Naive B cell (primary cell): ENCODE data around the gene ATE1. TPM values are rescaled to one million over a fixed set of nuclear protein-coding genes. Genes with fewer than 3 reads are reported as not detected.
A peak's percentile ranks its signal among the peaks of the same experiment; 100 is the strongest.
"Not testable (repeated sequence)": the region's sequence is repeated elsewhere in the genome, so short reads cannot be mapped to it uniquely, and the experiment has no call there.

Source experiments
- ATAC-seq, 2 donors: fragments of 150-1000 bp; cut with Tn5 transposase; 2 replicates each; pipeline ENCODE4 v1.10.0; 2021; ENCODE audit warnings: low read depth in 2 of 2, mild to moderate bottlenecking in 2 of 2, moderate library complexity in 2 of 2
- DNase-seq: peaks from one replicate; pipeline ENCODE4 v3.0.0; 2022
- H3K27ac Mint-ChIP-seq, 6 donors: one replicate each; pipeline ENCODE4 v1.8.0; 2020 to 2022; ENCODE audit warnings: mild to moderate bottlenecking in 6 of 6, mixed read lengths in 6 of 6, moderate library complexity in 5 of 6, inconsistent platforms in 2 of 6
- H3K27me3 Mint-ChIP-seq, 3 donors: one replicate each; pipeline ENCODE4 v1.8.0; 2021 to 2022; ENCODE audit warnings: mixed read lengths in 3 of 3, mild to moderate bottlenecking in 1 of 3
- H3K36me3 Mint-ChIP-seq, 2 donors: one replicate each; pipeline ENCODE4 v1.8.0; 2020 to 2022; ENCODE audit warnings: mixed read lengths in 2 of 2, inconsistent platforms in 1 of 2, mild to moderate bottlenecking in 1 of 2
- H3K4me1 Mint-ChIP-seq, 3 donors: one replicate each; pipeline ENCODE4 v1.8.0; 2020 to 2022; ENCODE audit warnings: mixed read lengths in 3 of 3, inconsistent platforms in 1 of 3, mild to moderate bottlenecking in 1 of 3, moderate library complexity in 1 of 3
- H3K4me3 Mint-ChIP-seq, 8 donors: one replicate each; pipeline ENCODE4 v1.8.0; 2020 to 2022; ENCODE audit warnings: mild to moderate bottlenecking in 8 of 8, mixed read lengths in 8 of 8, moderate library complexity in 8 of 8, inconsistent platforms in 2 of 8
- H3K9me3 Mint-ChIP-seq, 7 donors: one replicate each; pipeline ENCODE4 v1.8.0; 2020 to 2022; ENCODE audit warnings: mixed read lengths in 7 of 7, mild to moderate bottlenecking in 5 of 7, inconsistent platforms in 2 of 7, moderate library complexity in 1 of 7
- polyA plus RNA-seq, 6 donors: library from polyadenylated mRNA; unstranded; fragments of 300-500 nt; fragmentation: Illumina TruSeq; gene quantifications; one replicate each; pipeline ENCODE4 v1.2.3, GENCODE V29; 2021; ENCODE audit warnings: low read depth in 6 of 6

ATE1 gene
- polyA plus RNA-seq, 6 donors from 2014 or later: 26.2 to 31.3 (median 30.8) TPM

DNA sequence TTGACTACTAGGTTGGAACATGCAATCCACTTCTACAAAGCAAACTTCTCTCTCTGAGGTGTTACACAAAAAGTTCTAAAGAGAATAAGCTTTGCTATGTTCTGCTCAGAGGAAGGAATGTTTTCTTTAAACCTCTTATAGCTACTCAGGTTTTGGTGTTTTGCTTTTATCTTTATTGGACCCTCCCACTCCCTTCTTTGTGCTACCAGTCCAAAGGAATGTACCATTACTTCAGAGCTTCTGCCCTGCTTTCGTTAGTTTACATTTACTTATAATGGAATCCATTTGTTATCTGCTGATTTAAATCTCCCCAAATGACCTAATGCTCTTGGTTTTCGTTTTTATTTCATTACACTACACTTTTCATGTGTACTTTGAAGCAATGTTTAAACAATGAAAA is 154.9 kb downstream of the ATE1 start:
- Mint-ChIP-seq H3K9me3 (peaks cover 0 to 5% (median 1%) of the 10 kb centered on the region in 7 donors), H3K4me1 (no peaks in the 10 kb centered on the region), H3K27me3 (no peaks in the 10 kb centered on the region), H3K27ac (peak overlapping the region in 1 of 6 donors; percentile 8), H3K4me3 (no peak overlapping the region), H3K36me3 (peaks cover 9 to 12% of the 10 kb centered on the region in 2 donors)
- DNase-seq (no peak), ATAC-seq (no peak)

DNA sequence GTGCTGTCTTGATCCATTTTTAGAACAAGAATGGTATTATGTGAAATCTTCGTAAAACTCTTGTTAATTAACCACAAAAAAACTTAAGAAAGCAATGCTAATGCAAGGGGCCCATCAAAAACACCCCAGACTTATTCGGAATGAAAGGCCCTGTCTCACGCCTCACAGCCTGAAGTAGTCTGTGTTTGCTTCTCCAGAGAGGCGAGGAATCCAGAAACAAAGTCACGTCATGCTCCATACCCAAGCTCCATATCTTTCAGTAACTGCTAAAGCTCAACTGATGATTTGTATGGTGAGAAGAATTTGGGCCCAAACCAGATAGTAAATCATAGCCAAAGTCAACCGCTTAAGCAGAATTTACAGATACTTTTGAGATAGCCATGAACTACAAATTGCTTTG is 155.4 kb downstream of the ATE1 start:
- no peaks in the 10 kb centered on the region for H3K27me3 Mint-ChIP-seq
- peaks cover 0 to 9% (median 4%) of the 10 kb centered on the region in 7 donors for H3K9me3 Mint-ChIP-seq
- peaks cover 14 to 15% of the 10 kb centered on the region in 2 donors for H3K36me3 Mint-ChIP-seq
- no peaks in the 10 kb centered on the region for H3K4me1 Mint-ChIP-seq
- DNase-seq (no peak), ATAC-seq (no peak)
- H3K27ac Mint-ChIP-seq: no peak overlapping the region
- H3K4me3 Mint-ChIP-seq: no peak overlapping the region

DNA sequence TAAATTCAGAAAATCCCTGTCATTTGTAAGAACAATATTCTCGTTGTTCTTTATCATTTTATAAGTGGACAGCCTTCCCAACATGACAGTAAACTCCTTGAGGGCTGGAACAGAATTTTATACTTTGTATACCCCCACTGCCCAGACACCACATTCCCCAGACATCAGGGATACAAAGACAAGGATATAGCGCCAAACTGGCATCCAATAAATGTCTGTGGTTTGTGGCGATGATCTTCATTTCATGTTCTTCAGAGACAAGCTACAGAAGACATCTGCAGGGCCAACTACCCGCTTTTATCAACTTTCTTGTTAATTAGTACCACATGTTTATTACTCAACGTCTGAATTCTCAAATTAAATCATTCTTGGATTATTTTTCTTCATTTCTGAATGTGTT is 155.9 kb downstream of the ATE1 start:
- Mint-ChIP-seq H3K4me1 (no peaks in the 10 kb centered on the region), H3K36me3 (peaks cover 15 to 19% of the 10 kb centered on the region in 2 donors), H3K9me3 (peaks cover 0 to 12% (median 6%) of the 10 kb centered on the region in 7 donors), H3K27me3 (no peaks in the 10 kb centered on the region), H3K4me3 (no peak overlapping the region), H3K27ac (no peak overlapping the region)
- no peak for DNase-seq
- no peak for ATAC-seq

DNA sequence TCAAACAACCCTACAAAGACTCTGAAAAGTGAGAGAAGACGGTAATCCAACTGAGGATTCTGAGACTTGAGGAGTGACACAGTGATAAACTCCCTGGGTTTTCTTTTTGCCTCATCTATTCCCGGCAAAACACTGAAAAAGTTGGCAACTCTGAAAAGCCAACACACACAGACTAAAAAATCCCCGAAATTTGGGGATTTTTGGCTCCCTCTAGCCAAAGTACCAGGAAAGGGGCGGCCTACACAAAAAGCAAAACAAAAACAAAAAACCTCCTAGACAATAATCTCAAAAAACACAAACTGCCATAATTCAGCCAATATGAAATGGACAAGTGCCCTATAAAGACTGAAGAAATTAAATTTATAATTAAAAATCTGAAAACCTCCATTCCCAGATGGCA is 161.4 kb downstream of the ATE1 start:
- Mint-ChIP-seq H3K9me3 (peaks cover 4 to 25% (median 12%) of the 10 kb centered on the region in 7 donors), H3K4me3 (no peak overlapping the region), H3K4me1 (no peaks in the 10 kb centered on the region), H3K36me3 (peaks cover 31 to 48% of the 10 kb centered on the region in 2 donors), H3K27ac (peak overlapping the region in 2 of 6 donors; percentile 60 to 67), H3K27me3 (no peaks in the 10 kb centered on the region)
- DNase-seq: no peak
- ATAC-seq: no peak

DNA sequence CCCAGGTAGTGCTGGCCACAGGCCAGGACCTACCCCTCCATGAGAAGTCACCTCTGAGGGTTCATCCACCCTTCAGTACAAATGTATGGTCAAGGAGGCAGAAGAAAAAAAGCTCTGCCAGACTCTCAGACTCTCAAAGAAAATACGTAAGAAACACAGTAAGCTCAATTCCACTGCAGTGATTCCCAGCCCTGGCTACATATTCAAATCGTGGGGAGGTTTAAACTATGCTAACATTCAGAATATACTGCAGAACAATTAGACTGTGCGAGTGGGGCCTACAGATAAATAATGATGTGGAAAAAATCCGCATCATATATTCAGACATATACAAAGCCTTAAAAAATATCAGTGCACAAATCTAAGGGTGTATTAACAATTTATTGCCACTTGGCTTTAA is 162.6 kb downstream of the ATE1 start:
- no peak overlapping the region for H3K27ac Mint-ChIP-seq
- H3K4me3 Mint-ChIP-seq: no peak overlapping the region
- no peak for ATAC-seq
- peaks cover 12 to 37% (median 18%) of the 10 kb centered on the region in 7 donors for H3K9me3 Mint-ChIP-seq
- H3K36me3 Mint-ChIP-seq: peaks cover 43 to 61% of the 10 kb centered on the region in 2 donors
- H3K4me1 Mint-ChIP-seq: no peaks in the 10 kb centered on the region
- no peaks in the 10 kb centered on the region for H3K27me3 Mint-ChIP-seq
- DNase-seq: no peak

DNA sequence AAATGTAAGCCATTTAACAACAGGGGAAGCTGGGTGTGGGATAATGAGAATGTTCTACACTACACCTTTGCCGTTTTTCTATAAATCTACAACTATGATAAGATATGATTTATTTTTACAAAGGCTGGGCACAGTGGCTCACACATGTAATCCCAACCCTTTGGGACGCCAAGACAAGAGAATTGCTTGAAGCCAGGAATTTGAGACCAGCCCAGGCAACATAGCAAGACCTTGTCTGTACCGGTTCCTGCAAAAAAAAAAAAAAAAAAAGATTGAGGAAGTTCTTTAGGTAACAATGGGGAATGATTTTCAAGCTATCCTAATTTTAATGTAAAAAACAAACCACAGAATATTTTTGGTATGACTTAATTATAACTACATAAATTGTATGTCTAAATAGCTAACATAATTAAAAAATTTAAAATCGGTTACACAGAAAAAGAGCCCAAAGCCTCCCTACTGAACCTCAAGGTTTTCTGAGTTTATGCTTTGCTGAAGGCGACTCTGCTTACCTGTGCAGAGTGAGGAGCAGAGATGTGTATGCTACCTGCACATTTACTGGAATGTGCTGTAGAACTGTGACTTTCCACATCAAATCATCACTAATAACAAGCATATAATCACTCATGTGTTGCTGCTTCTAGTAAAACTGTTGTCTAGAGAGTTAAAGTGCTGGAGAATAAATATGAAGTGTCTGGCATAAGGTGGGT is 163.4 kb downstream of the ATE1 start:
- DNase-seq (no peak), ATAC-seq (no peak)
- no peak overlapping the region for H3K4me3 Mint-ChIP-seq
- no peaks in the 10 kb centered on the region for H3K27me3 Mint-ChIP-seq
- no peaks in the 10 kb centered on the region for H3K4me1 Mint-ChIP-seq
- H3K36me3 Mint-ChIP-seq: peaks cover 48 to 59% of the 10 kb centered on the region in 2 donors
- H3K27ac Mint-ChIP-seq: no peak overlapping the region
- peaks cover 14 to 42% (median 20%) of the 10 kb centered on the region in 7 donors for H3K9me3 Mint-ChIP-seq

DNA sequence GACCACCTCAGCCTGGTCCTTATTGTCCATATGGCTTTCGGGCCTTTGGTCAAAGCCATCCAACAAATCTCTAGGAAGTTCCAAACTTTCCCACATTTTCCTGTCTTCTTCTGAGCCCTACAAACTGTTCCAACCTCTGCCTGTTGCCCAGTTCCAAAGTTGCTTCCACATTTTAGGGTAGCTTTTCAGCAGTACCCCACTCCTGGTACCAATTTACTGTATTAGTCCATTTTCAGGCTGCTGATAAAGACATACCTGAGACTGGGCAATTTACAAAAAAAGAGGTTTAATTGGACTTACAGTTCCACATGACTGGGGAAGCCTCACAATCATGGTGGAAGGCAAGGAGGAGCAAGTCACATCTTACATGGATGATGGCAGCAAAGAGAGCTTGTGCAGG is 170.6 kb downstream of the ATE1 start:
- not testable (repeated sequence) for ATAC-seq, H3K27me3 Mint-ChIP-seq, H3K4me3 Mint-ChIP-seq, H3K27ac Mint-ChIP-seq, H3K4me1 Mint-ChIP-seq, DNase-seq
- Mint-ChIP-seq H3K36me3 (peaks cover 56 to 66% of the 10 kb centered on the region in 2 donors), H3K9me3 (peaks cover 21 to 68% (median 44%) of the 10 kb centered on the region in 7 donors)

DNA sequence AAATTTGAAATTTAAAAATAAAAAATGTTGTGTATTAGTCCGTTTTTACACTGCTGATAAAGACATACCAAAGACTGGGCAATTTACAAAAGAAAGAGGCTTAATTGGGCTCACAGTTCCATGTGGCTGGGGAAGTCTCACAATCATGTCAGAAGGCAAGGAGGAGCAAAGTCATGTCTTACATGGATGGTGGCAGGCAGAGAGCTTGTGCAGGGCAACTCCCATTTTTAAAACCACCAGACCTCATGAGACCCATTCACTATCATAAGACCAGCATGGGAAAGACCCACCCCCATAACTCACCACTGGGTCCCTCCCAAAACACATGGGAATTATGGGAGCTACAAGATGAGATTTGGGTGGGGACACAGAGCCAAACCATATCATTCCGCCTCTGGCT is 172.3 kb downstream of the ATE1 start:
- H3K4me3 Mint-ChIP-seq, ATAC-seq, DNase-seq, H3K27me3 Mint-ChIP-seq, H3K4me1 Mint-ChIP-seq: not testable (repeated sequence)
- Mint-ChIP-seq H3K36me3 (peaks cover 38 to 49% of the 10 kb centered on the region in 2 donors), H3K9me3 (peaks cover 9 to 51% (median 39%) of the 10 kb centered on the region in 7 donors), H3K27ac (peak overlapping the region in 1 of 6 donors; percentile 12)

DNA sequence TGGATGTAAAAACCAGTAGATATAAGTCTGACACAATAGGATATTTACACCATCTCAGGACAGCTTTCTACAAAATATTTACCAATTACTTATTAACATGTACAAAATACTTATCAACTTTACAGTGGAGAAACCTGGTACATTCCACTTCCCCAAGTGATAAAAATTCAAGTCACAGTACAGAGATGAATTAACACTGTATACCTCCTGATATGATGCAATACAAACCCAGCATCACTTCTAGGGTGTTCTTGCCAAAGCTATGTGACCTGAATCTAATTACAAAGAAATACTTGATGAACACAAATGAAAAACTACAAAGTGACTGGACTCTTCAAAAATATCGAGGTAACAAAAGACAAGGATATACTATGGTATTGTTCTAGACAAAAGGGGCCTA is 173.2 kb downstream of the ATE1 start:
- H3K4me3 Mint-ChIP-seq: no peak overlapping the region
- H3K27me3 Mint-ChIP-seq: no peaks in the 10 kb centered on the region
- no peak overlapping the region for H3K27ac Mint-ChIP-seq
- no peak for ATAC-seq
- DNase-seq: no peak
- peaks cover 30 to 43% of the 10 kb centered on the region in 2 donors for H3K36me3 Mint-ChIP-seq
- H3K4me1 Mint-ChIP-seq: no peaks in the 10 kb centered on the region
- H3K9me3 Mint-ChIP-seq: peaks cover 9 to 43% (median 30%) of the 10 kb centered on the region in 7 donors

DNA sequence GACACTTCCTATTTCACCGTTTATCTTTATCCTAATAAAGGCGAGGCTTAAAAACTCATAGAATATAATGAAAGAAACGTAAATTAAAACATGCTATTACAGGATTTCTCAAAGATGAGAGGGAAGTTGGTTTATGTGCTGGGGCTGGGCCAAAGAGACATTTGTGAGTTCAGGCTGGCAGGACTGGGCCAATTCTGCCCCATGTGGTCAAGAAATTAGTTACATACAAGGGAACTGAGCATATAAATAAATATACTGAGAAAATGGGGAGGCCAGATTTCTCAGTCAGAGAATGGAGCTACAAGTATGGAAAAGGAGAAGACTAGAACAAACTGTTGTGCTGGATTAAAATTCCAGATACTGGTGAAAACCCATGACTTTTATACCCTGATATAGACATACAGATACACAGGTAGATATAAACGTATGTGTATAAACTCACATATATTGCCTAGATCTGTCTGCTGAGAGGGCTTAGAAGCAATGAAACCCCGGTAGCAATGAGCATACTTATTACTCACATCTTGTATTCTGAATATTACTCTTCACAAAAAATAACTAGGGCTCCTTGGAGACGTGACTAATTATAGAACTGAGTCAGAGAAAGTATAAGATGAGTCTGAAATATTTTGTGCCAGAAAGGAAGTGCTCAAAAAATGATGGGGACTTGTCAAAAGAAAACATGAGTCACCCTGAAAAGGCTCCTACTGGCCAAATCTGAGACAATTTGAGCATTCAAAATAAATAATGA is 173.9 kb downstream of the ATE1 start:
- H3K27ac Mint-ChIP-seq: peak overlapping the region in 1 of 6 donors; percentile 34
- ATAC-seq (no peak), DNase-seq (no peak)
- H3K27me3 Mint-ChIP-seq: no peaks in the 10 kb centered on the region
- no peak overlapping the region for H3K4me3 Mint-ChIP-seq
- peaks cover 9 to 40% (median 26%) of the 10 kb centered on the region in 7 donors for H3K9me3 Mint-ChIP-seq
- H3K4me1 Mint-ChIP-seq: no peaks in the 10 kb centered on the region
- H3K36me3 Mint-ChIP-seq: peaks cover 28 to 39% of the 10 kb centered on the region in 2 donors

DNA sequence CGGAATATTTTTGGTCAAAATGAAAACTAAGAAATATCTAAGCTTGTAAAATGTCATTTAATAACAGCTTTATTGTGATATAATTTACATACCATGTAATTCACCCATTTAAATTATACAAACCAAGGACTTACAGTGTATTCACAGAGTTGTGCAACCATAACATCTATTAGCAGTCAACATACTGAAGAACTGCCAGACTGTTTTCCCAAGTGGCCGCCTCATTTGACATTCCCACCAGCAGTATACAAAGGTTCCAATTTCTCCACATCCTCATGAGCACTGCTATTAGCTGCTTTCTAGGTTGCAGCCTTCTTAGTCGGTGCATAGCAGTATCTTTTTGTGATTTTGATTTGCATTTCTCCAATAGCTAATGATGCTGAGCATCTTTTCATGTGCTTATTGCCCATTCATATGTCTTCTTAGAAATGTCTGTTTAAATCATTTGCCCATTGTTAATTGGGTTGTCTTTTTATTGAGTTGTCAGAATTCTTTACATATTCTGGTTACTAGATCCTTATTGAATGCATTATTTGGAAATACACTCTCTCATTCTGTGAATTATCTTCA is 176.6 kb downstream of the ATE1 start:
- ATAC-seq (no peak), DNase-seq (no peak)
- no peaks in the 10 kb centered on the region for H3K4me1 Mint-ChIP-seq
- H3K9me3 Mint-ChIP-seq: peaks cover 8 to 18% (median 11%) of the 10 kb centered on the region in 7 donors
- peaks cover 8 to 16% of the 10 kb centered on the region in 2 donors for H3K36me3 Mint-ChIP-seq
- no peaks in the 10 kb centered on the region for H3K27me3 Mint-ChIP-seq
- no peak overlapping the region for H3K4me3 Mint-ChIP-seq
- H3K27ac Mint-ChIP-seq: peak overlapping the region in 1 of 6 donors; percentile 58

DNA sequence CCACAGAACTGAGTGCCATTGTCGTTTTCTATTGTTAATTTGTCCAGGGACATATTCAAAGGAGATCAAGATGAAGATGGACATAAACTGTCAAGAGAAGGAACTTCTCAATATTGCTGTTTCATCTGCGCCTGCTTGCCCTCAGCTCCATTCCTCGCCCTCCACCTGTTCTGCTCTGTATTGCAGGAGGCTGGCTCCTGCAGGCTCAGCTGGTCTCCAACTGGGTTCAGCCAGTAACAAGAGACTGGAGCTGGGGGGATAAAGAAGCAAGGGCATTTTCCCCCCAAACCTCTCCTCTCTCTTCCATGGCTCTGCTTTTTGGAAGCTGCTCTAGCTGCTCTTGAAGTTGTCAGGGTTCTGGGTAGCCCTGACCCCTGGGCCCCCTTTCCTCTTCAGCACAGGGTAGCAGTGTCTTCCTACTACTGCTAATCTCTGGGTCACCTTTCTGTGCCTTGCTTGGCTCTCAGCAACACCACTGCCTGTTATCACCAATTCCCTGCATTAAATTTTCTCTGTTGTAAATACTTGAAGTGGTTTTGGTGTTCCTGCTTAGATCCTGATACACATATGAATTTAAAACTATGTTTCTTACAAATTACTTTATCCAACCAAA is 180.6 kb downstream of the ATE1 start:
- ATAC-seq: no peak
- no peak overlapping the region for H3K4me3 Mint-ChIP-seq

DNA sequence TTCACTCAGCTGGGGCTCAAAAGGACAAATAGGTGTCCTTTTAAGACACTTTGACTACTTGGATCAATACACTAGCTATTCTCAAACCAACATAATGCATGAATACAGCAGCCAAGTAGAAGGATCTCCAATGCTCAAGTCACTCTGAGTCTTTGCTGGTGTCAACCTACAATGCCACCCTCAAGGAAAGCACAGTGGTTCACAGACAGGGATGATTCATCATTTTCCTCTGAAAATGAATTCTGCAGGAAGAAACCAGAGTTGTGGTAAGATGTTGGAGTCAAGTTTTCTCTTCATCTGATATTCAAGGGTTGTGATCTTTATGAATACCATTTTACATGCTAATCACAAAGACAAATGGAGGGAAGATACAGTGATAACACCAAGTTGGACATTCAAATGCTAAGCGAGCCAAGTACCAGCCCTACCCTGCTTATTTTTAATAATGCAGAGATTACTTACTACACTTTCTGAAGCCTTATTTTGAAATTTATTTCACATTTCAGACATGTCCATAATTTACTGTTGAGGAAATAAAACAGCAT is 186.5 kb downstream of the ATE1 start:
- Mint-ChIP-seq H3K36me3 (peaks cover 0 to 22% of the 10 kb centered on the region in 2 donors), H3K4me1 (no peaks in the 10 kb centered on the region), H3K9me3 (no peaks in the 10 kb centered on the region), H3K4me3 (no peak overlapping the region), H3K27ac (peak overlapping the region in 1 of 6 donors; percentile 2), H3K27me3 (peaks cover 0 to 7% (median 6%) of the 10 kb centered on the region in 3 donors)
- DNase-seq (no peak), ATAC-seq (no peak)

More for the DNA sequence above, 180.6 kb downstream of the ATE1 start:
- Mint-ChIP-seq H3K27ac (peak overlapping the region in 1 of 6 donors; percentile 16), H3K4me1 (no peaks in the 10 kb centered on the region), H3K27me3 (no peaks in the 10 kb centered on the region), H3K9me3 (no peaks in the 10 kb centered on the region), H3K36me3 (peaks cover 0 to 17% of the 10 kb centered on the region in 2 donors)
- no peak for DNase-seq
